Dermis blood vessel endothelial cell (primary cell): Measurements from ENCODE around the gene PHTF2. TPM values are rescaled to one million over a fixed set of nuclear protein-coding genes. Genes with fewer than 3 reads are reported as not detected.

Experiments
- DNase-seq: peaks from one replicate; pipeline ENCODE4 v3.0.0; 2010
- total RNA-seq: library from RNA; depleted of rRNA; stranded (reverse); fragments of >200 nt; gene quantifications from 2 replicates; pipeline ENCODE4 v1.2.3, GENCODE V29; 2014

The PHTF2 gene
- total RNA-seq, 1 donor from 2014 or later, result 11.2 TPM

- no peak for DNase-seq
Measured at GRCh38 chr7:77796109-77796508, 2.5 kb upstream of the PHTF2 start.

GRCh38 chr7:77796960-77797359 lies 1.6 kb upstream of the PHTF2 start:
- DNase-seq, result no peak

- DNase-seq, result no peak
Measured at GRCh38 chr7:77797734-77798393, 709 bp upstream of the PHTF2 start.

- peak; percentile 54 for DNase-seq
Measured at GRCh38 chr7:77799078-77799964, 748 bp downstream of the PHTF2 start.

- peak; percentile 25 for DNase-seq
Measured at GRCh38 chr7:77800158-77800557, 1.6 kb downstream of the PHTF2 start.

GRCh38 chr7:77800730-77801129 lies 2.2 kb downstream of the PHTF2 start:
- DNase-seq, result no peak

- DNase-seq, result peak; percentile 33
Measured at GRCh38 chr7:77802557-77803405, 4.2 kb downstream of the PHTF2 start.

- DNase-seq, result no peak
Measured at GRCh38 chr7:77806425-77806824, 7.9 kb downstream of the PHTF2 start.

GRCh38 chr7:77808517-77808916 lies 9.9 kb downstream of the PHTF2 start:
- DNase-seq, result no peak

- DNase-seq, result peak; percentile 20
Measured at GRCh38 chr7:77811516-77812289, 13.1 kb downstream of the PHTF2 start.

GRCh38 chr7:77812290-77812685 lies 13.7 kb downstream of the PHTF2 start:
- peak; percentile 15 for DNase-seq

GRCh38 chr7:77813180-77813579 lies 14.6 kb downstream of the PHTF2 start:
- no peak for DNase-seq

GRCh38 chr7:77819021-77819420 lies 20.4 kb downstream of the PHTF2 start:
- DNase-seq, result no peak

GRCh38 chr7:77820967-77821366 lies 22.4 kb downstream of the PHTF2 start:
- no peak for DNase-seq

- DNase-seq, result no peak
Measured at GRCh38 chr7:77822269-77822668, 23.7 kb downstream of the PHTF2 start.

GRCh38 chr7:77823787-77824186 lies 25.2 kb downstream of the PHTF2 start:
- no peak for DNase-seq

GRCh38 chr7:77824636-77825035 lies 26.1 kb downstream of the PHTF2 start:
- no peak for DNase-seq

- DNase-seq, result no peak
Measured at GRCh38 chr7:77825131-77825530, 26.6 kb downstream of the PHTF2 start.

GRCh38 chr7:77826300-77826699 lies 27.7 kb downstream of the PHTF2 start:
- no peak for DNase-seq

GRCh38 chr7:77827999-77828398 lies 29.4 kb downstream of the PHTF2 start:
- DNase-seq, result no peak

- no peak for DNase-seq
Measured at GRCh38 chr7:77830649-77831355, 32.2 kb downstream of the PHTF2 start.

GRCh38 chr7:77831481-77831880 lies 32.9 kb downstream of the PHTF2 start:
- DNase-seq, result no peak
